ENCODE results near the gene BCL6. TPM values are rescaled to one million over a fixed set of nuclear protein-coding genes. Genes with fewer than 3 reads are reported as not detected.

Gene BCL6
- total and polyA plus RNA-seq, 10 of the 15 experiments (the other 5 are each of a cell fraction or from before 2014, with no cell fraction given) = 0.04 to 0.85 (median 0.15) TPM

- Histone ChIP-seq H3K4me3 (no peak overlapping the region), H4K20me1 (ENCODE audit: control insufficient read depth, insufficient read depth) (no peaks in the 10 kb centered on the region), H3K36me3 (ENCODE audit: control insufficient read depth in 2 of 2, insufficient read depth in 2 of 2, low read length in 1 of 2) (no peaks in the 10 kb centered on the region), H3K4me2 (ENCODE audit: control insufficient read depth, insufficient read depth) (no peak overlapping the region), H3K4me1 (ENCODE audit: control insufficient read depth, insufficient read depth, low read length) (no peaks in the 10 kb centered on the region), H3K9me3 (replicated peaks; ENCODE audit: control insufficient read depth, insufficient read depth, low read length) (no peaks in the 10 kb centered on the region; the same call in 2 of the 3 replicates), H3K79me2 (ENCODE audit: control insufficient read depth, insufficient read depth, low read length) (no peaks in the 10 kb centered on the region), H3K27me3 (replicated peaks in 1 of 2; ENCODE audit: control insufficient read depth in 2 of 2, insufficient read depth in 2 of 2, low read length in 1 of 2) (peaks cover 3 to 8% of the 10 kb centered on the region in 2 experiments; a peak in 2 of 4 replicates), H2AFZ (ENCODE audit: control insufficient read depth, low read depth, low read length) (no peak overlapping the region), H3K27ac (ENCODE audit: control insufficient read depth, insufficient read depth) (no peak overlapping the region), H3K9ac (ENCODE audit: control insufficient read depth, insufficient read depth, low read length) (no peak overlapping the region)
- ATAC-seq (no peak), DNase-seq (ENCODE audit: low read depth, low spot score) (no peak), FAIRE-seq (no peak)
- WGBS (ENCODE audit: insufficient coverage, insufficient replicate concordance, low lambda C conversion rate, missing lambda C conversion rate) = 88% methylated on average over 2 of the region's 2 CpGs
- RAD21 ChIA-PET (ENCODE audit: unreplicated experiment) = no interaction called here
- in situ Hi-C loops (cut with MboI) (no loop called here), intact Hi-C loops (cut with micrococcal nuclease; ENCODE audit: unreplicated experiment) (no loop called here)
- SMC1A ChIA-PET (ENCODE audit: uncharacterized antibody, unreplicated experiment) = interaction anchor here (1.5 kb wide), 1 partner anchor 8 kb away, joined by 3 read pairs; no protein-coding TSS in a partner anchor
- BruUV-seq (replicated peaks) = no TSS peak
- CTCF ChIA-PET = no interaction called here
- POLR2A ChIA-PET = no interaction called here
- no peak for TF ChIP-seq YY1 (IDR thresholded peaks at IDR 0.05; ENCODE audit: low read depth, low read length)
- no peak for TF ChIP-seq ATF2 (IDR thresholded peaks at IDR 0.05; ENCODE audit: low read length)
- no peak for TF ChIP-seq REST (IDR thresholded peaks at IDR 0.05; ENCODE audit: low read depth, low read length)
- no peak for TF ChIP-seq SIN3A (IDR thresholded peaks at IDR 0.05; ENCODE audit: low read depth, low read length)
- TF ChIP-seq ZZZ3 (IDR thresholded peaks at IDR 0.05; ENCODE audit: control insufficient read depth, insufficient read length, low read depth) = no peak
- no peak for TF ChIP-seq LARP7 (IDR thresholded peaks at IDR 0.05)
- TF ChIP-seq ZNF24 (IDR thresholded peaks at IDR 0.05) = no peak
- TF ChIP-seq IRF3 (IDR thresholded peaks at IDR 0.05) = no peak
- TF ChIP-seq RAD51 (IDR thresholded peaks at IDR 0.05) = no peak
- no peak for TF ChIP-seq RELB (IDR thresholded peaks at IDR 0.05; ENCODE audit: low read depth)
- no peak for TF ChIP-seq TCF12 (IDR thresholded peaks at IDR 0.05; ENCODE audit: low read depth, low read length)
- no peak for TF ChIP-seq GATAD2B (conservative IDR thresholded peaks at IDR 0.05; ENCODE audit: low read depth)
- no peak for TF ChIP-seq TARDBP (IDR thresholded peaks at IDR 0.05; ENCODE audit: borderline replicate concordance)
- no peak for TF ChIP-seq MEF2A (IDR thresholded peaks at IDR 0.05; ENCODE audit: insufficient read depth, low read depth, low read length)
- no peak for TF ChIP-seq MYB (IDR thresholded peaks at IDR 0.05; ENCODE audit: borderline replicate concordance, low read depth, low read length)
- no peak for TF ChIP-seq CTCF (IDR thresholded peaks at IDR 0.05 in 2 of 3, conservative IDR thresholded peaks at IDR 0.05 in 1 of 3; ENCODE audit: control insufficient read depth in 2 of 3, extremely low read depth in 1 of 3, insufficient read depth in 1 of 3, low read depth in 3 of 3, low read length in 3 of 3)
These were observed 48.4 kb upstream of the BCL6 start for GRCh38 chr3:187793618-187794017.
